HepG2 (cell line): Measurements from ENCODE around the gene AGPAT3. TPM values are rescaled to one million over a fixed set of nuclear protein-coding genes. Genes with fewer than 3 reads are reported as not detected.

Experiments
- ATAC-seq: fragments of 200-7000 bp; cut with Tn5 transposase; 3 replicates; pipeline ENCODE4 v1.9.1; 2020; ENCODE audit warnings: mild to moderate bottlenecking, moderate library complexity
- BruUV-seq: library from RNA; stranded (reverse); fragments of 400-500 nt; replicated peaks from 2 replicates; lab custom pipeline; 2021; lab: Mats Ljungman, UMichigan
- CTCF ChIA-PET: fragments of 300-600 bp; formaldehyde crosslinking; extraction: SDS; loops from one replicate; lab custom pipeline; 2021; ENCODE audit warnings: low total read pairs, inconsistent platforms, low intra/inter-chr PET ratio; lab: Yijun Ruan, JAX
- POLR2A ChIA-PET: fragments of 350-600 bp; sonication (Branson Sonifier 250); formaldehyde crosslinking; loops from one replicate; lab custom pipeline; 2020; ENCODE audit warnings: antibody characterized with exemption, inconsistent platforms; lab: Yijun Ruan, JAX
- DNase-seq: peaks from one replicate; pipeline ENCODE4 v3.0.0-alpha.2; 2015; ENCODE audit warnings: low spot score
- FAIRE-seq: peaks from 3 replicates; lab custom pipeline; 2011; peaks lifted over from hg19 to GRCh38; lab: Jason Lieb, UNC
- H2AFZ ChIP-seq: one replicate; pipeline ENCODE4 v1.6.1; 2011; ENCODE audit warnings: low read length, inconsistent platforms
- H3K27ac ChIP-seq: fragments of 300-600 bp; 3 replicates; pipeline ENCODE4 v1.8.0; 2011; ENCODE audit warnings: mixed run types, mild to moderate bottlenecking, mixed read lengths, low read length, inconsistent platforms; ENCODE audit not compliant: insufficient read depth; ENCODE audit errors: extremely low read length
- H3K27me3 ChIP-seq, 2 experiments: fragments of 200-600 bp in 1 of 2; 2 replicates in 1 of 2; 3 replicates in 1 of 2; pipeline versions ENCODE4 v1.6.0 to v1.8.0; 2011; ENCODE audit warnings: low read length in 2 of 2, mild to moderate bottlenecking in 2 of 2, moderate library complexity in 2 of 2, inconsistent platforms in 1 of 2; ENCODE audit not compliant: insufficient read depth in 2 of 2, control insufficient read depth in 1 of 2
- H3K36me3 ChIP-seq, 2 experiments: fragments of 200-600 bp in 1 of 2; replicated peaks in 1 of 2; 2 replicates in 1 of 2; 3 replicates in 1 of 2; pipeline versions ENCODE4 v1.5.1 to v1.8.0; 2011; ENCODE audit warnings: low read length in 2 of 2, inconsistent platforms in 1 of 2; ENCODE audit not compliant: insufficient read depth in 2 of 2, control insufficient read depth in 1 of 2
- H3K4me1 ChIP-seq: 2 replicates; pipeline ENCODE4 v1.5.1; 2012; ENCODE audit warnings: low read length, inconsistent platforms; ENCODE audit not compliant: insufficient read depth
- H3K4me2 ChIP-seq: 2 replicates; pipeline ENCODE4 v1.6.0; 2011; ENCODE audit warnings: low read depth, low read length, inconsistent platforms
- H3K4me3 ChIP-seq, 3 experiments: fragments of 200-600 bp in 1 of 3; sonication (generic), shearing (Covaris generic) in 1 of 3; replicated peaks in 1 of 3; 2 replicates each; pipeline ENCODE4 v1.5.1; 2011 to 2016; ENCODE audit warnings: low read length in 3 of 3, inconsistent platforms in 2 of 3, low read depth in 2 of 3, mild to moderate bottlenecking in 2 of 3, control low read depth in 1 of 3, mixed read lengths in 1 of 3; ENCODE audit not compliant: insufficient read depth in 1 of 3
- H3K79me2 ChIP-seq: one replicate; pipeline ENCODE4 v1.6.1; 2011; ENCODE audit warnings: low read length, inconsistent platforms; ENCODE audit not compliant: insufficient read depth
- H3K9ac ChIP-seq: 2 replicates; pipeline ENCODE4 v1.6.0; 2011; ENCODE audit warnings: mild to moderate bottlenecking, low read depth, low read length, inconsistent platforms; ENCODE audit not compliant: insufficient read depth
- H3K9me3 ChIP-seq: 2 replicates; pipeline ENCODE4 v1.5.1; 2012; ENCODE audit warnings: mild to moderate bottlenecking, low read length
- H4K20me1 ChIP-seq: 2 replicates; pipeline ENCODE4 v1.6.0; 2011; ENCODE audit warnings: inconsistent platforms, mild to moderate bottlenecking, low read length, moderate library complexity; ENCODE audit not compliant: insufficient read depth
- AGO1 ChIP-seq: fragments of 200-400 bp; formaldehyde crosslinking; IDR thresholded peaks from 2 replicates; pipeline ENCODE4 v1.6.1; 2017; ENCODE audit warnings: mild to moderate bottlenecking, low read depth, low read length, moderate library complexity; ENCODE audit not compliant: poor library complexity, severe bottlenecking
- AGO2 ChIP-seq: fragments of 200-400 bp; formaldehyde crosslinking; optimal IDR thresholded peaks from 2 replicates; pipeline ENCODE3; 2017; ENCODE audit warnings: mild to moderate bottlenecking, low read depth, low read length, moderate library complexity
- KDM2A ChIP-seq: sonication (generic); formaldehyde crosslinking; IDR thresholded peaks from 2 replicates; pipeline ENCODE4 v1.4.0; 2020; ENCODE audit warnings: low read depth, missing genetic modification reagents, borderline replicate concordance
- POLR2A ChIP-seq, 2 experiments: IDR thresholded peaks; 2 replicates each; pipeline ENCODE4 v1.6.1; 2011; ENCODE audit warnings: low read depth in 2 of 2, low read length in 2 of 2, mild to moderate bottlenecking in 1 of 2, moderate library complexity in 1 of 2; ENCODE audit not compliant: insufficient read depth in 1 of 2
- RBM22 ChIP-seq: fragments of 200-400 bp; formaldehyde crosslinking; optimal IDR thresholded peaks from 2 replicates; pipeline ENCODE3; 2017; ENCODE audit warnings: mild to moderate bottlenecking, low read length, moderate library complexity
- XBP1 ChIP-seq: sonication (generic); formaldehyde crosslinking; IDR thresholded peaks from 2 replicates; pipeline ENCODE4 v1.5.0; 2020; ENCODE audit warnings: missing genetic modification reagents
- ZEB1 ChIP-seq: IDR thresholded peaks from 2 replicates; pipeline ENCODE4 v1.6.1; 2012; ENCODE audit warnings: mild to moderate bottlenecking, low read depth, inconsistent platforms; ENCODE audit not compliant: insufficient replicate concordance
- WGBS: methylation state at CpG from one replicate; pipeline ENCODE4 v1.1.6; 2017; ENCODE audit warnings: low lambda C conversion rate; 5-methylcytosine and 5-hydroxymethylcytosine counted together
- in situ Hi-C: cut with HindIII; loops from 2 replicates; pipeline ENCODE4 v1.10.0; 2017; ENCODE audit warnings: low pct_unique_long_range_greater_than_20kb; ENCODE audit not compliant: extremely low pct_ligation_motif_present
- intact Hi-C: fragments of 100-400 bp; cut with micrococcal nuclease; formaldehyde crosslinking; loops from one replicate; pipeline ENCODE4 v1.10.0; 2022; ENCODE audit not compliant: unreplicated experiment
- polyA plus RNA-seq, 8 experiments: library from polyadenylated mRNA; depleted of rRNA in 3 of 8; stranded (reverse) in 7 of 8; unstranded in 1 of 8; fragments of >200 nt; fragmentation: Illumina TruSeq in 4 of 8; extraction: Trizol in 4 of 8; gene quantifications; 2 replicates each; pipeline versions ENCODE4 v1.2.1 to v1.2.3, GENCODE V29; 2011 to 2016; ENCODE audit warnings: low read depth in 4 of 8, missing spikeins in 1 of 8, mixed read lengths in 1 of 8; ENCODE audit not compliant: insufficient read depth in 1 of 8
- total RNA-seq, 5 experiments: library from RNA; depleted of rRNA; stranded (reverse); fragments of >200 nt; fragmentation: Illumina TruSeq; extraction: Trizol; gene quantifications; 2 replicates each; pipeline ENCODE4 v1.2.3, GENCODE V29; 2016; ENCODE audit warnings: low read depth in 1 of 5
- TF ChIP-seq, protein P1 (sequence below): sonication (generic); formaldehyde crosslinking; IDR thresholded peaks from 2 replicates; pipeline ENCODE4 v1.5.0; 2020; ENCODE audit warnings: mild to moderate bottlenecking, missing genetic modification reagents, borderline replicate concordance

AGPAT3 gene
- total and polyA plus RNA-seq, 2 of the 13 experiments (the other 11 are each of a cell fraction or from before 2014, with no cell fraction given) = 32.2 to 54.4 TPM

DNA sequence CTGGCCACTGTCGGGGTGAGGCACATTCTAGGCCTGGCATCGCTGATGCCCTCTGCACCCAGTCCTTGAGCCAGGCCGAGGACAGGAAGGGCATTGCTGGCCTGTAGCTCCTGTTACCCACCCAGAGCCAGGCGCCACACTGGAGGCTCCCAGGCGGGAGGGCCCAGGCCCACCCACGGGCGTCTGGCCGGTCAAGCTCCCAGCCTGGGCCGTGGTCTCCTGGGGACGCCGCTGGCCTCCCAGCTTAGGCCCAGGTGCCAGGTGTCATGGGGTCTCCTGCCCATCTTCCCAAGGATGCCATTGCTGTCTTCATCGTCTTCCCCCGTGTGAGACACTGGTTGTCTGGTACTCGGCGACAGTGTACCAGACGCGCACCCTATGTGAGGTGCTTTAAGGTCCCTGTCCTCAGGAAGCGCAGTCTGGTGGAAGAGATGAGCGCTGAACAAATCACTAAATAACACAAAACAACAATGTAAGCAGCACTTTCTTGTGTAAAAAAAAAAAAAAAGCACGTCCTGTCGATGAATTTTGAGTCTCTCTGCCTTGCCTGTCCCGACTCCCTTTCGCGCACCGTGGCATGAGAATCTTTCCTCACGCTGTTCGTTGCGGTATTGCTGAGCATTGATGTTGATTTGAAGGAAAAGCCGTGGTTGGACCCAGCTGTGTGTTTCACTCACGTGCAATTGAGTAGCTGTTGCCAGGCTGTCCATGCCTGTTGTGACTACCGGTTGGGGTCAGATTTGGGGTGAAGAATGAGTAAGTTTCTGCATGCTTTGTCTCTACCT is 120.1 kb downstream of the AGPAT3 start:
- BruUV-seq = no TSS peak
- ATAC-seq (no peak), FAIRE-seq (no peak), DNase-seq (no peak)
- Histone ChIP-seq H3K4me1 (peaks cover 24% of the 10 kb centered on the region), H4K20me1 (no peaks in the 10 kb centered on the region), H3K79me2 (no peaks in the 10 kb centered on the region), H3K27ac (no peak overlapping the region), H3K4me3 (no peak overlapping the region), H2AFZ (no peak overlapping the region), H3K36me3 (peaks cover 2 to 12% of the 10 kb centered on the region in 2 experiments; a peak in 3 of 5 replicates), H3K4me2 (no peak overlapping the region; the same call in 1 of the 2 replicates), H3K9ac (no peak overlapping the region), H3K27me3 (peaks cover 0 to 23% of the 10 kb centered on the region in 2 experiments; a peak in 2 of 5 replicates), H3K9me3 (no peaks in the 10 kb centered on the region)
- WGBS = 84% methylated on average over 22 of the region's 31 CpGs
- POLR2A ChIA-PET = interaction anchor here (0.7 kb wide), 1 partner anchor 31 kb away, joined by 4 read pairs; no protein-coding TSS in a partner anchor
- intact Hi-C loops (no loop called here), in situ Hi-C loops (no loop called here)
- peak; percentile 94 for TF ChIP-seq AGO2
- TF ChIP-seq, protein P1, sequence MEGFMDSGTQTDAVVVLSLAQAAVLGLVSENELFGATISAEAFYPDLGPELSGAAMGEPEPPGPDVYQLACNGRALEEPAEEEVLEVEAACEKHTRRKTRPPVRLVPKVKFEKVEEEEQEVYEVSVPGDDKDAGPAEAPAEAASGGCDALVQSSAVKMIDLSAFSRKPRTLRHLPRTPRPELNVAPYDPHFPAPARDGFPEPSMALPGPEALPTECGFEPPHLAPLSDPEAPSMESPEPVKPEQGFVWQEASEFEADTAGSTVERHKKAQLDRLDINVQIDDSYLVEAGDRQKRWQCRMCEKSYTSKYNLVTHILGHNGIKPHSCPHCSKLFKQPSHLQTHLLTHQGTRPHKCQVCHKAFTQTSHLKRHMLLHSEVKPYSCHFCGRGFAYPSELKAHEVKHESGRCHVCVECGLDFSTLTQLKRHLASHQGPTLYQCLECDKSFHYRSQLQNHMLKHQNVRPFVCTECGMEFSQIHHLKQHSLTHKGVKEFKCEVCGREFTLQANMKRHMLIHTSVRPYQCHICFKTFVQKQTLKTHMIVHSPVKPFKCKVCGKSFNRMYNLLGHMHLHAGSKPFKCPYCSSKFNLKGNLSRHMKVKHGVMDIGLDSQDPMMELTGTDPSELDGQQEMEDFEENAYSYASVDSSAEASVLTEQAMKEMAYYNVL (CRISPR knock-in tag) = no peak
- TF ChIP-seq XBP1 (CRISPR knock-in tag) = no peak
- peak; percentile 67 for TF ChIP-seq RBM22
- no peak for TF ChIP-seq ZEB1
- 0 out of 2 replicates have a peak, but pooled peaks have one; percentile 55 for TF ChIP-seq KDM2A (CRISPR knock-in tag)
- peak; percentile 4 for TF ChIP-seq AGO1
- TF ChIP-seq POLR2A (IDR thresholded peaks at IDR 0.05; ENCODE audit: insufficient read depth in 1 of 2, low read depth in 2 of 2, low read length in 2 of 2) = peak in 1 of 2 experiments; percentile 52; a peak in 2 of 4 replicates
- CTCF ChIA-PET = no interaction called here
